H9 (cell line): ENCODE measurements around the gene ALOX15B. TPM values are rescaled to one million over a fixed set of nuclear protein-coding genes. Genes with fewer than 3 reads are reported as not detected.

Source experiments
- DNase-seq: peaks from one replicate; pipeline ENCODE4 v3.0.0-alpha.2; 2017
- H2AFZ ChIP-seq: one replicate; pipeline ENCODE4 v1.6.1; 2013; ENCODE audit warnings: mild to moderate bottlenecking, low read length, control low read depth, moderate library complexity
- H2AK5ac ChIP-seq: 2 replicates; pipeline ENCODE4 v1.6.1; 2013; ENCODE audit warnings: low read length, control low read depth, mixed read lengths; ENCODE audit not compliant: insufficient read length
- H2BK120ac ChIP-seq: one replicate; pipeline ENCODE4 v1.6.1; 2013; ENCODE audit warnings: low read depth, mild to moderate bottlenecking, low read length, control low read depth, inconsistent platforms; ENCODE audit not compliant: poor library complexity, severe bottlenecking
- H2BK12ac ChIP-seq: 2 replicates; pipeline ENCODE4 v1.6.1; 2013; ENCODE audit warnings: low read length, control low read depth, mixed read lengths, low read depth; ENCODE audit not compliant: insufficient read length
- H2BK15ac ChIP-seq: 2 replicates; pipeline ENCODE4 v1.6.1; 2013; ENCODE audit warnings: low read depth, low read length, control low read depth
- H2BK20ac ChIP-seq: one replicate; pipeline ENCODE4 v1.6.1; 2013; ENCODE audit warnings: low read depth, mild to moderate bottlenecking, low read length, control low read depth, inconsistent platforms; ENCODE audit not compliant: poor library complexity, severe bottlenecking
- H2BK5ac ChIP-seq: 2 replicates; pipeline ENCODE4 v1.6.1; 2013; ENCODE audit warnings: low read length, control low read depth, mixed read lengths; ENCODE audit not compliant: insufficient read length
- H3K14ac ChIP-seq: 2 replicates; pipeline ENCODE4 v1.6.1; 2013; ENCODE audit warnings: low read length, control low read depth; ENCODE audit not compliant: insufficient read depth
- H3K18ac ChIP-seq: 2 replicates; pipeline ENCODE4 v1.6.1; 2013; ENCODE audit warnings: low read depth, mild to moderate bottlenecking, mixed read lengths, low read length, control low read depth; ENCODE audit not compliant: insufficient read length
- H3K23ac ChIP-seq: 2 replicates; pipeline ENCODE4 v1.6.1; 2013; ENCODE audit warnings: low read length, control low read depth, mixed read lengths, low read depth; ENCODE audit not compliant: insufficient read length
- H3K23me2 ChIP-seq: 2 replicates; pipeline ENCODE4 v1.6.1; 2013; ENCODE audit warnings: low read depth, mild to moderate bottlenecking, mixed read lengths, low read length, control low read depth; ENCODE audit not compliant: insufficient read length, poor library complexity, severe bottlenecking
- H3K27ac ChIP-seq: 2 replicates; pipeline ENCODE4 v1.5.1; 2013; ENCODE audit warnings: low read length, control low read depth, mixed read lengths, low read depth; ENCODE audit not compliant: insufficient read length
- H3K27me3 ChIP-seq: 2 replicates; pipeline ENCODE4 v1.6.1; 2013; ENCODE audit warnings: low read length, control low read depth, inconsistent platforms; ENCODE audit not compliant: insufficient read depth
- H3K4ac ChIP-seq: 2 replicates; pipeline ENCODE4 v1.6.1; 2013; ENCODE audit warnings: low read depth, mild to moderate bottlenecking, control low read depth, inconsistent platforms, low read length, moderate library complexity
- H3K4me1 ChIP-seq: 2 replicates; pipeline ENCODE4 v1.6.1; 2013; ENCODE audit warnings: low read length, control low read depth, inconsistent platforms; ENCODE audit not compliant: insufficient read depth
- H3K4me2 ChIP-seq: 2 replicates; pipeline ENCODE4 v1.6.1; 2013; ENCODE audit warnings: low read length, control low read depth, mixed read lengths; ENCODE audit not compliant: insufficient read length, insufficient read depth
- H3K56ac ChIP-seq: 2 replicates; pipeline ENCODE4 v1.6.1; 2013; ENCODE audit warnings: low read depth, mild to moderate bottlenecking, mixed read lengths, low read length, control low read depth; ENCODE audit not compliant: insufficient read length
- H3K79me1 ChIP-seq: 2 replicates; pipeline ENCODE4 v1.6.1; 2013; ENCODE audit warnings: low read depth, mild to moderate bottlenecking, moderate library complexity, low read length, control low read depth, inconsistent platforms; ENCODE audit not compliant: insufficient read depth, poor library complexity, severe bottlenecking
- H3K79me2 ChIP-seq: 2 replicates; pipeline ENCODE4 v1.6.1; 2013; ENCODE audit warnings: low read length, control low read depth, inconsistent platforms; ENCODE audit not compliant: insufficient read depth
- H3K9ac ChIP-seq: 2 replicates; pipeline ENCODE4 v1.6.1; 2013; ENCODE audit warnings: low read length, control low read depth, mixed read lengths; ENCODE audit not compliant: insufficient read length; ENCODE audit errors: extremely low read depth
- H3K9me3 ChIP-seq: one replicate; pipeline ENCODE4 v1.6.1; 2013; ENCODE audit warnings: low read depth, low read length, inconsistent platforms; ENCODE audit not compliant: control insufficient read depth
- H3T11ph ChIP-seq: one replicate; pipeline ENCODE4 v1.6.1; 2013; ENCODE audit warnings: mild to moderate bottlenecking, low read length, control low read depth, inconsistent platforms
- H4K20me1 ChIP-seq: one replicate; pipeline ENCODE4 v1.6.1; 2013; ENCODE audit not compliant: control insufficient read depth, insufficient read length, insufficient read depth
- H4K5ac ChIP-seq: 2 replicates; pipeline ENCODE4 v1.6.1; 2013; ENCODE audit warnings: low read depth, mild to moderate bottlenecking, mixed read lengths, low read length, control low read depth; ENCODE audit not compliant: insufficient read length
- H4K8ac ChIP-seq: replicated peaks from 2 replicates; pipeline ENCODE4 v1.6.1; 2013; ENCODE audit warnings: low read length, control low read depth, mixed read lengths, low read depth; ENCODE audit not compliant: insufficient read length
- H4K91ac ChIP-seq: 2 replicates; pipeline ENCODE4 v1.6.1; 2013; ENCODE audit warnings: low read depth, mild to moderate bottlenecking, moderate library complexity, mixed read lengths, low read length, control low read depth; ENCODE audit not compliant: insufficient read length
- H3K27ac Mint-ChIP-seq, 3 experiments: 2 replicates in 2 of 3; 3 replicates in 1 of 3; pipeline ENCODE4 v1.8.0; 2020 to 2021; ENCODE audit warnings: mixed read lengths in 3 of 3, mild to moderate bottlenecking in 1 of 3, moderate library complexity in 1 of 3
- H3K27me3 Mint-ChIP-seq: 2 replicates; pipeline ENCODE4 v1.8.0; 2021; ENCODE audit warnings: low read depth, mild to moderate bottlenecking, moderate library complexity, mixed read lengths
- H3K36me3 Mint-ChIP-seq, 3 experiments: 2 replicates in 2 of 3; 3 replicates in 1 of 3; pipeline ENCODE4 v1.8.0; 2020 to 2021; ENCODE audit warnings: low read depth in 3 of 3, mixed read lengths in 3 of 3; ENCODE audit not compliant: insufficient read depth in 1 of 3
- H3K4me1 Mint-ChIP-seq, 2 experiments: 2 replicates each; pipeline ENCODE4 v1.8.0; 2020; ENCODE audit warnings: mixed read lengths in 2 of 2
- H3K4me3 Mint-ChIP-seq, 2 experiments: 2 replicates in 1 of 2; 3 replicates in 1 of 2; pipeline ENCODE4 v1.8.0; 2020 to 2021; ENCODE audit warnings: mild to moderate bottlenecking in 2 of 2, mixed read lengths in 2 of 2, moderate library complexity in 1 of 2
- H3K9me3 Mint-ChIP-seq, 2 experiments: 2 replicates in 1 of 2; 3 replicates in 1 of 2; pipeline ENCODE4 v1.8.0; 2020; ENCODE audit warnings: mild to moderate bottlenecking in 2 of 2, mixed read lengths in 2 of 2, moderate library complexity in 1 of 2
- WGBS: extraction: QIAGEN DNeasy Blood & Tissue Kit; methylation state at CpG from one replicate; pipeline ENCODE4 v1.1.7; 2013; ENCODE audit warnings: missing lambda C conversion rate, low lambda C conversion rate, mixed read lengths; ENCODE audit not compliant: insufficient read length; ENCODE audit errors: extremely low coverage; 5-methylcytosine and 5-hydroxymethylcytosine counted together
- total RNA-seq: library from RNA; stranded (reverse); gene quantifications from 2 replicates; pipeline ENCODE4 v1.2.1, GENCODE V29; 2021
- TF ChIP-seq, protein P1 (sequence below): fragments of 200-600 bp; sonication (generic); conservative IDR thresholded peaks from 3 replicates; pipeline ENCODE4 v1.8.0; 2021; ENCODE audit warnings: antibody characterized with exemption, mild to moderate bottlenecking

The ALOX15B gene
- total RNA-seq, 1 experiment from 2014 or later: not detected

DNA sequence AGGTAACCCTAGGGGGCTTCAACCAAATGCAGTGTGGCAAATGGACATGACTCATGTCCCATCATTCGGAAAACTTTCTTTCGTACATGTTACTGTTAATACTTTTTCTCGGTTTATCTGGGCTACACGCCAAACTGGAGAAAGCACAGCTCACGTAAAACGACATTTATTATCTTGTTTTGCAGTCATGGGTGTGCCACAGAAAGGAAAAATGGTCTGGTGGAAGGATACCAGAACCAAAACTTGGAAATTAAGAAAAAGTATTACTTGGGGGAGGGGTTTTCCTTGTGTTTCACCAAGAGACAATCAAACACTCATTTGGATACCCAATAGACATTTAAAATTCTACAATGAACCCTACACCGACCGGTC is 23.6 kb downstream of the ALOX15B start:
- WGBS: no CpG with 5 or more reads among the region's 8 CpGs
- Histone ChIP-seq H3K9ac (no peak overlapping the region), H2BK15ac (no peak overlapping the region), H3K14ac (no peak overlapping the region), H3K27ac (no peak overlapping the region), H2BK12ac (no peak overlapping the region), H3K56ac (no peak overlapping the region), H4K8ac (no peak overlapping the region), H3K4ac (no peak overlapping the region), H2AFZ (no peak overlapping the region), H2BK5ac (no peak overlapping the region), H3K18ac (no peak overlapping the region), H3K23me2 (peaks cover 10% of the 10 kb centered on the region), H4K91ac (no peak overlapping the region), H3K23ac (no peak overlapping the region), H2AK5ac (no peak overlapping the region), H3K27me3 (peaks cover 13% of the 10 kb centered on the region; the same call in 1 of the 2 replicates), H3T11ph (no peak overlapping the region), H3K79me2 (no peaks in the 10 kb centered on the region), H2BK120ac (no peak overlapping the region), H4K5ac (no peak overlapping the region), H2BK20ac (no peak overlapping the region), H3K4me1 (peaks cover 3% of the 10 kb centered on the region; the same call in 1 of the 2 replicates), H4K20me1 (no peaks in the 10 kb centered on the region), H3K4me2 (peak overlapping the region; percentile 49), H3K79me1 (no peaks in the 10 kb centered on the region), H3K9me3 (no peaks in the 10 kb centered on the region)
- no peaks in the 10 kb centered on the region for H3K36me3 Mint-ChIP-seq
- H3K9me3 Mint-ChIP-seq: no peaks in the 10 kb centered on the region
- H3K27ac Mint-ChIP-seq: no peak overlapping the region
- DNase-seq: no peak
- TF ChIP-seq, protein P1, sequence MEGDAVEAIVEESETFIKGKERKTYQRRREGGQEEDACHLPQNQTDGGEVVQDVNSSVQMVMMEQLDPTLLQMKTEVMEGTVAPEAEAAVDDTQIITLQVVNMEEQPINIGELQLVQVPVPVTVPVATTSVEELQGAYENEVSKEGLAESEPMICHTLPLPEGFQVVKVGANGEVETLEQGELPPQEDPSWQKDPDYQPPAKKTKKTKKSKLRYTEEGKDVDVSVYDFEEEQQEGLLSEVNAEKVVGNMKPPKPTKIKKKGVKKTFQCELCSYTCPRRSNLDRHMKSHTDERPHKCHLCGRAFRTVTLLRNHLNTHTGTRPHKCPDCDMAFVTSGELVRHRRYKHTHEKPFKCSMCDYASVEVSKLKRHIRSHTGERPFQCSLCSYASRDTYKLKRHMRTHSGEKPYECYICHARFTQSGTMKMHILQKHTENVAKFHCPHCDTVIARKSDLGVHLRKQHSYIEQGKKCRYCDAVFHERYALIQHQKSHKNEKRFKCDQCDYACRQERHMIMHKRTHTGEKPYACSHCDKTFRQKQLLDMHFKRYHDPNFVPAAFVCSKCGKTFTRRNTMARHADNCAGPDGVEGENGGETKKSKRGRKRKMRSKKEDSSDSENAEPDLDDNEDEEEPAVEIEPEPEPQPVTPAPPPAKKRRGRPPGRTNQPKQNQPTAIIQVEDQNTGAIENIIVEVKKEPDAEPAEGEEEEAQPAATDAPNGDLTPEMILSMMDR: no peak
- H3K27me3 Mint-ChIP-seq: peaks cover 79% of the 10 kb centered on the region
- H3K4me3 Mint-ChIP-seq: peak overlapping the region; percentile 46 to 61
- H3K4me1 Mint-ChIP-seq: peaks cover 44 to 48% of the 10 kb centered on the region in 2 experiments
